ENCODE measurements around the gene NRG3.

The NRG3 gene

GRCh38 chr10:82212753-82213152 lies 337.8 kb downstream of the NRG3 start:
- no peak for DNase-seq (ENCODE audit: low read depth, low spot score)

- DNase-seq (ENCODE audit: low read depth, low spot score) = no peak
Observed at GRCh38 chr10:82213784-82214183, 338.8 kb downstream of the NRG3 start.

DNA sequence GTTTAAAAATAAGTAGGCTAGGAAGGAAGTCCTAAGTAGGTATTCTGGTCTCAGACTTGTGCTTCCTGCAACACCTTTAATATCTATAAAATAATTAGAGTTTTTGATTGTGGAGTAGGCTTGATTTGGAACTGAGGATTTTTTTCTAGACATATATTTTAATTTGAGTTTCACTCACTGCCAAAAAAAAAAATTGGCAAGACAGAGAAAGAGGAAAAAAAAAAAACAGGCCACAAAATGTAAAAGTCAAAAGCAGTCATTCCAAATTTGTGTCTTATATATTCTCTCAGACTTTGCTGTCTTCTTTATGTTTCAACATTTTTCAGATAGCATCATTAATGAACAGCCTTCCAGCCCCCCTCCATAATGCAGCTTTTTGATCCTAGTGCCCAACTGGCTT lies 346.1 kb downstream of the NRG3 start:
- no peak for DNase-seq (ENCODE audit: low read depth, low spot score)

GRCh38 chr10:82221601-82222149 lies 346.7 kb downstream of the NRG3 start:
- no peak for DNase-seq (ENCODE audit: low read depth, low spot score)

DNA sequence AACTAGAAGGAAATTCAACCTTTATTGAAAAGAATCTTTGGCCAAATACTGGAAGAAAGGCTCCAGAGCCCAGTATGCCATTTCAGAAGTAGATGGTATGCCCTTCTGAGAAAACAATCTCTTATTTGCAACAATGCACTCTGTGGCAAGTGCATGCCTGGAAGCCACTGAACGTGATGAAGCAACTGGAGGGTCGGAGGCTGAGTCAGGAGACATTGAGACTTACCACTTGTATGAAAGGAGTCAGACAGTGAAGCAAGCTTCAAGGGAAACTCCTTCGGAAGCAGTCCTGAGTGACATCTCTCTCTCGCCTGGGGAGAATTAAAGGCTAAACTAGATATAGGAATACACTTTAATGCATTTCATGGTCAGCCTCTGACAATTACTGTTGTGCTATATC lies 353.7 kb downstream of the NRG3 start:
- DNase-seq (ENCODE audit: low read depth, low spot score) = no peak

GRCh38 chr10:82234173-82234572 lies 359.2 kb downstream of the NRG3 start:
- no peak for DNase-seq (ENCODE audit: low read depth, low spot score)

DNA sequence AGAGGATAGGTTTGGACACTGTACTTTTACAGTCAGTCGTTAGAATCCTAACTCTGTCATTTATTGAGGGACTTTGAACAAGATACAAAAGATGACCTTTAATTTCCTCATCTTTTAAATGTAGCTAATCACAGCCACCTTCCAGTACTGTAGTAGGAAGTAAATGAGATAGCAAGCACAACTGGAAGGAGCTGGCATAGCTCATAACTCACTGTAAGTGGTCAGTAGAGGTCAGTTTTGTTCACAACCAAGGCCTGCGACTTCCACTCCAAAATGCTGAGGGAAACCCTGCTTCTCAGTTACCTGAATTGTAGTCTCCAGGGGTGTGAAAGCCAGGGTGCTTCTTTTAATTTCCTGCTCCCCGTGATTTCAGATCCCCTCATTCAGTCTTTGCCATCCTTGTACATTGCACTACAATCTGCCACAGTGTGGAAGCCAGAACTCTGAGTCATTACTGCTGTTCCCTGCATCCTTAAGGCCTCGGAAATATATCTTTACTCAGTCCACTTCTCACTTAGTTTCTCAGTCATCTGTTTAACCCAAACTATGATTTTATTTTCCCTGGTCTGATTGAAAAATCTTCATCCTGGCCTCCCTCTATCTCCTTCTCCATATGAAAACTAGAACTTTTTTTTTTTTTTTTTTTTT lies 361.2 kb downstream of the NRG3 start:
- no peak for DNase-seq (ENCODE audit: low read depth, low spot score)

DNA sequence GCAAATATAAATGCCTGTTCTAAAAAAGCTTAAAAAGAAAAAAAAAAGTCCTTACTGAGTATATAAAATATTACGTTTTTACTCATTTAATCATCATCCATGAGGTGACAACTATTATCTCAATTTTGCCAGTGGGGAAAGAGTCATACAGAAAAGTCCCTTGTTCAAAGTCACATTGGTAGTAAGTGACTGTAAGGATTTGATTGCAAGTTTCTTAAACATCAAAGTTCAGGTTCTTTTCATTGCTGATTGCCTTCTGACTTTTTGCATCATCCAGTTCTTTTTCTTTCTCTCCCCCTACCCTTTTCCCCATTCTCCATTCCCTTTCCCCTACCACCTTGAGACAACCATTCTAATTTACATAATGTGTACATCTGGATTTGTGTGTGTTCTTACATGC lies 363.3 kb downstream of the NRG3 start:
- DNase-seq (ENCODE audit: low read depth, low spot score) = no peak

- DNase-seq (ENCODE audit: low read depth, low spot score) = no peak
Observed at GRCh38 chr10:82240408-82240807, 365.4 kb downstream of the NRG3 start.

DNA sequence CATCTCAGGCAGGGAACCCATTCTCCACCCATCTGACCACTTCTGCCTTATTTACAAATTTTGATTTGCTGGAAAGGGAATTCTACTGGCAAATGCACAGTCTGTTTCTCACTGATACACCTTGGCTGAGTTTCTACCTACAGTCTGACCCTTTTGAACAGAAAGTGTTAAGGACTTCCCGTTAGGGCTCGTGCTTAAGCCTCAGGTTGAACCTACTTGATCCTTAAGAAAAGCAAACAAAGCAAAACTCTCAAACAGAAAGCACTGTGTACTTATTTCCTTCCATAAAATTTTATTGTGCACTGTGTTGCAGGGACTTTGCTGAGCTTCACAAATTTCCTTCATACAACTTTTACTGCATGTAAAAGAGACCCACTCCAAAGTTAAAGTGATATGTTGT lies 367.8 kb downstream of the NRG3 start:
- DNase-seq (ENCODE audit: low read depth, low spot score) = no peak

DNA sequence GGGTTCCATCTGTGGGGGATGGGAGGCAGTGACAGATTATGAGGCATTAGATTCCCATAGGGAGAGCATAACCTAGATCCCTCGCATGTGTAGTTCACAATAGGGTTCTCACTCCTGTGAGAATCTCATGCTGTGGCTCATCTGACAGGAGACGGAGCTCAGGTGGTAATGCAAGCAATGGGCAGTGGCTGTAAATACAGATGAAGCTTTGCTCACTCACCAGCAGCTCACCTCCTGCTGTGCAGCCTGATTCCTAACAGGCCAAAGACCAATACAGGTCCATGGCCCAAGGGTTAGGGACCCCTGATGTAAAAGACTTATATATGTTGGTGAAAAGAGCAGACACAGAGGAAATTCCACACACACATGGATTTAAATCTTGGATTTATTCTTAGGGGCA lies 370.2 kb downstream of the NRG3 start:
- DNase-seq (ENCODE audit: low read depth, low spot score) = no peak

DNA sequence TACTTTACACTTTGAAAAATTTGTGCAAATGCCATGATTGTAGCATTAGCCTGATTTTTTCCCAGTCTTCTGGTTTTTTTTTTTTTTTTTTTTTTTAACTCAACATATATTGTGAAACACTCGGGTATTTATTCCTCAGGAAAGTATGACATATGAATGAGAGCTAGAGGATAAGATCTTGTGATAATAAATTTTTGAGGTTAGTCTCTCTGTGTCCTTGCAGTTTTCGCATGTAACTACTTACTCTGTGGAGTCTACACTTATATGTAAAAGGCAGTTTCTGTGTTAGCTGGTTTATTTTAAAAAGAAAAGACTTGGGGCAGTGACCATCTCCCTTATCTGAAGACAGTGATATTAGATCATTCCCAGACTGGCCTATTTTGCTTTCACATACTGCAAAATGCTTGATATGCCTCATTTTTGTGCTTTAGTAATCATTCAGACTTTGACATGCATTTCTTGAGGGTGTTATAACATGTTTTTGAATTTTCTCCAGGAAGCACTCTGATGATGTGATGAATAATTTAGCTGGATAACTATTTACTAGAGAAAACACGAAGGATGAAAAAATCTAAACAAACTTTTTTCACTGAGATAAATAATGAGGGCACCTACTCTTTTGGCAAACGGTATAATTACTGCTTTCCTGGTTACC lies 371.0 kb downstream of the NRG3 start:
- no peak for DNase-seq (ENCODE audit: low read depth, low spot score)

- DNase-seq (ENCODE audit: low read depth, low spot score) = no peak
Observed at GRCh38 chr10:82249141-82249540, 374.1 kb downstream of the NRG3 start.

- DNase-seq (ENCODE audit: low read depth, low spot score) = no peak
Observed at GRCh38 chr10:82251222-82251906, 376.4 kb downstream of the NRG3 start.

- DNase-seq (ENCODE audit: low read depth, low spot score) = no peak
Observed at GRCh38 chr10:82252081-82252480, 377.1 kb downstream of the NRG3 start.

DNA sequence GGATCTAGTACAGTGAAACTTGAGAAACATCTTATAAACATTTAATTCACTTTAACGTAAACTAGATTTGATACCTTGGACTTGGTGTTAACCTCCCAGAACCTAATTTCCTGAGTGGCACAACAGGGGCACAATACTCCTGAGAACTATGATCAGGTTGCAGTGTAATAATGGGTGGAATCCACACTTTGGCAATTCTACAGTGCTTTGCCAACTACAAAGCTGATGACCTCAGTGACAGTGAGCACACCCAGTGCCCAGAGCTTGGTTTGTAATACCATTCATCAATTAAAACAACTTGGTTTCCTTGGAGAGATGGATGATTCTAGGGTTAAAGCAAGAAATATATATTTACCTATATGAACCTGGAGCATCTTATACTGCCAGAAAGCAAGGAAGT lies 379.2 kb downstream of the NRG3 start:
- no peak for DNase-seq (ENCODE audit: low read depth, low spot score)

GRCh38 chr10:82256275-82256674 lies 381.3 kb downstream of the NRG3 start:
- DNase-seq (ENCODE audit: low read depth, low spot score) = no peak

GRCh38 chr10:82266438-82266837 lies 391.4 kb downstream of the NRG3 start:
- no peak for DNase-seq (ENCODE audit: low read depth, low spot score)

- DNase-seq (ENCODE audit: low read depth, low spot score) = no peak
Observed at GRCh38 chr10:82267014-82267413, 392.0 kb downstream of the NRG3 start.

GRCh38 chr10:82267465-82267864 lies 392.5 kb downstream of the NRG3 start:
- no peak for DNase-seq (ENCODE audit: low read depth, low spot score)

DNA sequence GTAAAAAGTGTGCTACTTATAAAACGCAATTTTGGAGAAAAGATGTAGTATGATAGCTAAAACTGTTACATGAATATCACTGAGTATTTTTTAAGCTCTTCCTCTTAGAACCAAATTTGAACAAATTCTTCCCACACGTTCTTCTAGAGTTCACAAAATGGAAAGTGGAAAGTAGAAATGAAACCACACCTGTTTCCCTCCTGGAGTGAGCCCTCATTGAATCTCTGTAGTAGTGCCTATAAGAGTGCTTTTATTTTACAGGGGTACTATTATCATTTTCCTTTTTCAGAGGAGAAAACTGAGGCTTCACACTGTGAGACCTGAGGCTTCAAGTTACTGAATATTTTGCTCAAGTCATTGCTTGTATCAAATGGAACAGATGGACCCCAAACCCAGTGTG lies 393.0 kb downstream of the NRG3 start:
- DNase-seq (ENCODE audit: low read depth, low spot score) = no peak

GRCh38 chr10:82277591-82277990 lies 402.6 kb downstream of the NRG3 start:
- DNase-seq (ENCODE audit: low read depth, low spot score) = no peak

Measured in brain pericyte (primary cell).